ENCODE measurements around the gene ELOVL2.

DNA sequence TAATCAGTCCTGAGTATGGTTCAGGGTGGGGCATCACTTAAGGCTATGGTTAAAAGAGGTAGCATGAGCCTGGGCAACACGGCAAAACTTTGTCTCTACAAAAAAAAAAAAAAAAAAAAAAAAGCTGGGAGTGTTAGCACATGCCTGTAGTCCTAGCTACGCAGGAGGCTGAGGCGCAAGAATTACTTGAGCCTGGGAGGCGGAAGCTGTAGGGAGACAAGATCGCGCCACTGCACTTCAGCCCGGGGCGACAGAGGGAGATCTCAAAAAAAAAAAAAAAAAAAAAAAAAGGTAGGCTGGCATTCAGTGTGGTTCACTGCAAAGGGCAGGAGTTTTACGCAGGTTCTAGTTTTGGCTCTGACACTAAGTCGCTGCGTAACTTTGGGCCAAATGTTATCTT is 15.1 kb downstream of the ELOVL2 start:
- no peak for TF ChIP-seq EZH2 (IDR thresholded peaks at IDR 0.05; ENCODE audit: borderline replicate concordance, low read length)
- TF ChIP-seq, protein P1, sequence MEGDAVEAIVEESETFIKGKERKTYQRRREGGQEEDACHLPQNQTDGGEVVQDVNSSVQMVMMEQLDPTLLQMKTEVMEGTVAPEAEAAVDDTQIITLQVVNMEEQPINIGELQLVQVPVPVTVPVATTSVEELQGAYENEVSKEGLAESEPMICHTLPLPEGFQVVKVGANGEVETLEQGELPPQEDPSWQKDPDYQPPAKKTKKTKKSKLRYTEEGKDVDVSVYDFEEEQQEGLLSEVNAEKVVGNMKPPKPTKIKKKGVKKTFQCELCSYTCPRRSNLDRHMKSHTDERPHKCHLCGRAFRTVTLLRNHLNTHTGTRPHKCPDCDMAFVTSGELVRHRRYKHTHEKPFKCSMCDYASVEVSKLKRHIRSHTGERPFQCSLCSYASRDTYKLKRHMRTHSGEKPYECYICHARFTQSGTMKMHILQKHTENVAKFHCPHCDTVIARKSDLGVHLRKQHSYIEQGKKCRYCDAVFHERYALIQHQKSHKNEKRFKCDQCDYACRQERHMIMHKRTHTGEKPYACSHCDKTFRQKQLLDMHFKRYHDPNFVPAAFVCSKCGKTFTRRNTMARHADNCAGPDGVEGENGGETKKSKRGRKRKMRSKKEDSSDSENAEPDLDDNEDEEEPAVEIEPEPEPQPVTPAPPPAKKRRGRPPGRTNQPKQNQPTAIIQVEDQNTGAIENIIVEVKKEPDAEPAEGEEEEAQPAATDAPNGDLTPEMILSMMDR (conservative IDR thresholded peaks at IDR 0.05 in 1 of 2, IDR thresholded peaks at IDR 0.05 in 1 of 2; ENCODE audit: extremely low read depth in 1 of 2, insufficient read depth in 1 of 2, low read depth in 1 of 2, low read length in 2 of 2) = no peak

Measured in mammary epithelial cell (primary cell).